Measurements from ENCODE around the gene CTAGE4.
"Not testable (repeated sequence)": the region's sequence is repeated elsewhere in the genome, so short reads cannot be mapped to it uniquely, and the experiment has no call there.

The CTAGE4 gene

GRCh38 chr7:144218581-144218980 lies 35.3 kb downstream of the CTAGE4 start:
- DNase-seq (ENCODE audit: low spot score) = not testable (repeated sequence)

GRCh38 chr7:144219149-144219548 lies 35.9 kb downstream of the CTAGE4 start:
- DNase-seq (ENCODE audit: low spot score) = not testable (repeated sequence)

GRCh38 chr7:144220531-144220930 lies 37.3 kb downstream of the CTAGE4 start:
- not testable (repeated sequence) for DNase-seq (ENCODE audit: low spot score)

GRCh38 chr7:144223675-144224074 lies 40.4 kb downstream of the CTAGE4 start:
- not testable (repeated sequence) for DNase-seq (ENCODE audit: low spot score)

- DNase-seq (ENCODE audit: low spot score) = not testable (repeated sequence)
Observed at GRCh38 chr7:144226866-144227265, 43.6 kb downstream of the CTAGE4 start.

GRCh38 chr7:144228810-144229209 lies 45.5 kb downstream of the CTAGE4 start:
- not testable (repeated sequence) for DNase-seq (ENCODE audit: low spot score)

GRCh38 chr7:144231027-144231426 lies 47.8 kb downstream of the CTAGE4 start:
- not testable (repeated sequence) for DNase-seq (ENCODE audit: low spot score)

- not testable (repeated sequence) for DNase-seq (ENCODE audit: low spot score)
Observed at GRCh38 chr7:144233039-144233438, 49.8 kb downstream of the CTAGE4 start.
